DMS53 (cell line): ENCODE measurements around the gene MMP13.
"Not testable (repeated sequence)": the region's sequence is repeated elsewhere in the genome, so short reads cannot be mapped to it uniquely, and the experiment has no call there.

Source experiments
- DNase-seq: peaks from one replicate; lab custom pipeline; 2025; lab: John Stamatoyannopoulos, UW

Gene MMP13

GRCh38 chr11:102955624-102956023 is at the start of gene MMP13:
Gene MMP13 (minus strand): TSS chr11:102955732. CDS start chr11:102955705, 27 bp downstream.
- peak; percentile 90 for DNase-seq

- DNase-seq: not testable (repeated sequence)
Measured at GRCh38 chr11:103004234-103004633, 48.7 kb upstream of the MMP13 start.

GRCh38 chr11:102994105-102994504 is 38.6 kb upstream of the MMP13 start:
- DNase-seq: no peak

- DNase-seq: no peak
Measured at GRCh38 chr11:102991776-102992175, 36.2 kb upstream of the MMP13 start.

- DNase-seq: no peak
Measured at GRCh38 chr11:102990145-102990544, 34.6 kb upstream of the MMP13 start.

- no peak for DNase-seq
Measured at GRCh38 chr11:102989379-102990047, 34.0 kb upstream of the MMP13 start.

GRCh38 chr11:102986815-102987214 is 31.3 kb upstream of the MMP13 start:
- DNase-seq: no peak

- no peak for DNase-seq
Measured at GRCh38 chr11:102985850-102986249, 30.3 kb upstream of the MMP13 start.

GRCh38 chr11:102983486-102983885 is 28.0 kb upstream of the MMP13 start:
- DNase-seq: no peak

GRCh38 chr11:102981324-102981910 is 25.9 kb upstream of the MMP13 start:
- no peak for DNase-seq

- DNase-seq: no peak
Measured at GRCh38 chr11:102974552-102975280, 19.2 kb upstream of the MMP13 start.

- not testable (repeated sequence) for DNase-seq
Measured at GRCh38 chr11:102973698-102974097, 18.2 kb upstream of the MMP13 start.

GRCh38 chr11:102972853-102973252 is 17.3 kb upstream of the MMP13 start:
- no peak for DNase-seq

- no peak for DNase-seq
Measured at GRCh38 chr11:102971766-102972165, 16.2 kb upstream of the MMP13 start.

GRCh38 chr11:102967497-102967896 is 12.0 kb upstream of the MMP13 start:
- no peak for DNase-seq

GRCh38 chr11:102966011-102966410 is 10.5 kb upstream of the MMP13 start:
- no peak for DNase-seq

GRCh38 chr11:102964867-102965266 is 9.3 kb upstream of the MMP13 start:
- DNase-seq: no peak

GRCh38 chr11:102957953-102958352 is 2.4 kb upstream of the MMP13 start:
- DNase-seq: no peak

GRCh38 chr11:102950622-102951081 is 4.9 kb downstream of the MMP13 start:
- DNase-seq: peak; percentile 46

GRCh38 chr11:102946237-102946636 is 9.3 kb downstream of the MMP13 start:
- DNase-seq: no peak

- peak; percentile 92 for DNase-seq
Measured at GRCh38 chr11:102940714-102941588, 14.6 kb downstream of the MMP13 start.
